Endothelial cell of umbilical vein (primary cell): ENCODE measurements around the gene DDX24. TPM values are rescaled to one million over a fixed set of nuclear protein-coding genes. Genes with fewer than 3 reads are reported as not detected.

Experiments
- BruUV-seq: library from RNA; stranded (reverse); fragments of 400-500 nt; replicated peaks from 2 replicates; lab custom pipeline; 2021; lab: Mats Ljungman, UMichigan
- CTCF ChIA-PET: fragments of 300-600, 350-600 bp; sonication (Branson Sonifier 250); formaldehyde crosslinking; loops from one replicate; lab custom pipeline; 2021; ENCODE audit warnings: antibody characterized with exemption, inconsistent platforms; lab: Charles Lee
- POLR2A ChIA-PET: fragments of 300-600, 350-600 bp; sonication (Branson Sonifier 250); formaldehyde crosslinking; loops from one replicate; lab custom pipeline; 2021; ENCODE audit warnings: antibody characterized with exemption, inconsistent platforms; lab: Charles Lee
- DNase-seq: peaks from one replicate; pipeline ENCODE4 v3.0.0-alpha.2; 2011; ENCODE audit warnings: low read depth, low spot score
- FAIRE-seq: peaks from 2 replicates; lab custom pipeline; 2011; peaks lifted over from hg19 to GRCh38; lab: Jason Lieb, UNC
- H2AFZ ChIP-seq: 2 replicates; pipeline ENCODE4 v1.6.0; 2012; ENCODE audit warnings: low read depth, low read length, control low read depth, inconsistent platforms
- H3K27ac ChIP-seq: 2 replicates; pipeline ENCODE4 v1.5.1; 2011; ENCODE audit warnings: low read depth, mild to moderate bottlenecking, control low read depth, low read length, moderate library complexity; ENCODE audit not compliant: insufficient read depth
- H3K27me3 ChIP-seq, 2 experiments: 2 replicates each; pipeline versions ENCODE4 v1.6.0 to v1.6.1; 2011; ENCODE audit warnings: low read length in 2 of 2, mixed read lengths in 1 of 2; ENCODE audit not compliant: control insufficient read depth in 2 of 2, insufficient read depth in 2 of 2
- H3K36me3 ChIP-seq, 2 experiments: 2 replicates in 1 of 2; 3 replicates in 1 of 2; pipeline ENCODE4 v1.5.1; 2011; ENCODE audit warnings: low read length in 2 of 2, mild to moderate bottlenecking in 1 of 2, moderate library complexity in 1 of 2; ENCODE audit not compliant: control insufficient read depth in 2 of 2, insufficient read depth in 2 of 2; ENCODE audit errors: extremely low read depth in 1 of 2
- H3K4me1 ChIP-seq: 3 replicates; pipeline ENCODE4 v1.5.1; 2011; ENCODE audit warnings: mild to moderate bottlenecking, low read length; ENCODE audit not compliant: control insufficient read depth, insufficient read depth; ENCODE audit errors: extremely low read depth
- H3K4me2 ChIP-seq: 2 replicates; pipeline ENCODE4 v1.6.1; 2011; ENCODE audit warnings: low read length, control low read depth, mixed read lengths; ENCODE audit not compliant: insufficient read depth
- H3K4me3 ChIP-seq, 3 experiments: fragments of 200-600 bp in 1 of 3; sonication (generic), shearing (Covaris generic) in 1 of 3; replicated peaks in 1 of 3; 2 replicates each; pipeline ENCODE4 v1.5.1; 2011 to 2016; ENCODE audit warnings: control low read depth in 3 of 3, low read length in 3 of 3, mild to moderate bottlenecking in 2 of 3, inconsistent platforms in 1 of 3, low read depth in 1 of 3, moderate library complexity in 1 of 3; ENCODE audit not compliant: insufficient read depth in 1 of 3
- H3K79me2 ChIP-seq: 2 replicates; pipeline ENCODE4 v1.6.0; 2012; ENCODE audit warnings: low read length, inconsistent platforms; ENCODE audit not compliant: control insufficient read depth, insufficient read depth
- H3K9ac ChIP-seq: replicated peaks from 2 replicates; pipeline ENCODE3; 2011; ENCODE audit warnings: low read length, control low read depth; ENCODE audit not compliant: insufficient read depth; ENCODE audit errors: extremely low read depth
- H3K9me1 ChIP-seq: replicated peaks from 3 replicates; pipeline ENCODE4 v1.6.0; 2011; ENCODE audit warnings: mild to moderate bottlenecking, low read length; ENCODE audit not compliant: control insufficient read depth, insufficient read depth; ENCODE audit errors: extremely low read depth
- H3K9me3 ChIP-seq: replicated peaks from 2 replicates; pipeline ENCODE4 v1.5.1; 2012; ENCODE audit warnings: low read length, inconsistent platforms; ENCODE audit not compliant: control insufficient read depth, insufficient read depth
- H4K20me1 ChIP-seq: replicated peaks from 2 replicates; pipeline ENCODE3; 2011; ENCODE audit warnings: mild to moderate bottlenecking, low read length; ENCODE audit not compliant: control insufficient read depth, insufficient read depth; ENCODE audit errors: extremely low read depth
- EZH2 ChIP-seq: IDR thresholded peaks from 2 replicates; pipeline ENCODE4 v1.6.1; 2012; ENCODE audit warnings: borderline replicate concordance, low read depth, mild to moderate bottlenecking, moderate library complexity, low read length, inconsistent platforms; ENCODE audit not compliant: severe bottlenecking
- FOS ChIP-seq: IDR thresholded peaks from 2 replicates; pipeline ENCODE4 v1.6.1; 2011; ENCODE audit warnings: mild to moderate bottlenecking, low read length, moderate library complexity, borderline replicate concordance; ENCODE audit not compliant: insufficient read depth
- JUN ChIP-seq: IDR thresholded peaks from 2 replicates; pipeline ENCODE4 v1.6.1; 2011; ENCODE audit warnings: borderline replicate concordance, low read depth; ENCODE audit not compliant: insufficient read length, insufficient read depth
- MYC ChIP-seq: IDR thresholded peaks from one replicate; pipeline ENCODE4 v1.6.1; 2011; ENCODE audit warnings: mild to moderate bottlenecking, low read depth, low read length
- POLR2A ChIP-seq: IDR thresholded peaks from 2 replicates; pipeline ENCODE4 v1.6.1; 2012; ENCODE audit warnings: low read depth, mild to moderate bottlenecking, control low read depth, low read length
- POLR2AphosphoS5 ChIP-seq: IDR thresholded peaks from 2 replicates; pipeline ENCODE4 v1.6.1; 2012; ENCODE audit warnings: low read depth, mild to moderate bottlenecking, control low read depth, low read length, moderate library complexity; ENCODE audit not compliant: insufficient read depth
- dilution Hi-C: fragments of 300-500 bp; cut with MboI; formaldehyde crosslinking; loops from one replicate; pipeline ENCODE4 v1.15.0; 2019; ENCODE audit warnings: low sequenced_read_pairs; ENCODE audit not compliant: extremely low pct_ligation_motif_present
- intact Hi-C: fragments of 100-400 bp; cut with micrococcal nuclease; formaldehyde crosslinking; loops from one replicate; pipeline ENCODE4 v1.10.0; 2022
- polyA plus RNA-seq, 4 experiments: library from polyadenylated mRNA; depleted of rRNA in 3 of 4; stranded (reverse) in 3 of 4; unstranded in 1 of 4; fragments of >200 nt; gene quantifications; 2 replicates each; pipeline versions ENCODE4 v1.2.1 to v1.2.3, GENCODE V29; 2011 to 2012; ENCODE audit warnings: missing spikeins in 1 of 4
- total RNA-seq: library from RNA; stranded (reverse); gene quantifications from 2 replicates; pipeline ENCODE4 v1.2.3, GENCODE V29; 2021
- TF ChIP-seq, protein P1 (sequence below), 2 donors: IDR thresholded peaks; 1 replicate in 1 of 2; 2 replicates in 1 of 2; pipeline ENCODE4 v1.5.1; 2011; ENCODE audit warnings: low read length in 2 of 2, mild to moderate bottlenecking in 2 of 2, moderate library complexity in 2 of 2, control low read depth in 1 of 2, inconsistent platforms in 1 of 2, low read depth in 1 of 2; ENCODE audit not compliant: insufficient read depth in 1 of 2; ENCODE audit errors: extremely low read depth in 1 of 2

The DDX24 gene
- total and polyA plus RNA-seq, 2 donors (not counting 3 experiments of a cell fraction or from before 2014, with no cell fraction given), result 88.3 to 141 TPM

DNA sequence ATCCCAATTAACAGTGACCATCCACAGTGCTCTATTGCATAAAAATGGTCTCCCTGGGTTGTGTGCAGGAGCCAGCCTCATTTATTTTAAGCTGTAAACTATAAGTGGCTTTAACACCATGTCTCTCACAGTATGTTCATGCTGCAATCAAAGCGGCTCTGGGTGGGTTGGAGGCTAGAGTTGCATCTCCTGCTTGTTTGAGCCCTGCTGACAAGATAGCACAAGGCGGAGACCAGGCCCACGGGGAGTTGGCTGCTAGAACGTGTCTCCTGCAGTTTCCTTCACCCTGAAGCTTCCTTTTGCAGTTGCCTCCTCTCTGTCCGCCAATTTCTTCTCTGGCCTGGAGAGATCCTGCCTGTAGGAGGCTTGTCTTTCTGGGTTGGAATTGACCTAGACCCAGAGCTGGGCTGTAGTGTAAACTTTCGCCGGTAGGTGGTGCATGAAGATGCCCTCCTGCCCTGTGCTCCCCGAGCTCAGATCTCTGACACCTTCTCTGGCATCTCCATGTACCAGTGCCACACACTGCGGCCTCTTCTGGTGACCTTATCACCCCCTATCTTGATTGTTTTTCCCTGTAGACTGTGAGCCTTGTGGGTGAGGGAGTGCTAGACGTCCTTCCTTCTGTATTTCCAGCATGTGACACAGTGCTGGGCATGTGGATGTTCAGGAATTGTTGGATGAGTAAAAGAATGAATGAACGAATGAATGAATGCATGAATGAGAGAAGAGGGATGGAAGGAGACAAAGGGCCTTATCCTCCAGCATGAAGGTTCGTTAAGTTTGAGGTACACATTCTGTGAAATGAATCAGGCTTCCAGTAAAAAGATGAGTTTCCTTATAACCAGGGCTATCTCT lies 44.5 kb downstream of the DDX24 start:
- no TSS peak for BruUV-seq
- TF ChIP-seq, protein P1, sequence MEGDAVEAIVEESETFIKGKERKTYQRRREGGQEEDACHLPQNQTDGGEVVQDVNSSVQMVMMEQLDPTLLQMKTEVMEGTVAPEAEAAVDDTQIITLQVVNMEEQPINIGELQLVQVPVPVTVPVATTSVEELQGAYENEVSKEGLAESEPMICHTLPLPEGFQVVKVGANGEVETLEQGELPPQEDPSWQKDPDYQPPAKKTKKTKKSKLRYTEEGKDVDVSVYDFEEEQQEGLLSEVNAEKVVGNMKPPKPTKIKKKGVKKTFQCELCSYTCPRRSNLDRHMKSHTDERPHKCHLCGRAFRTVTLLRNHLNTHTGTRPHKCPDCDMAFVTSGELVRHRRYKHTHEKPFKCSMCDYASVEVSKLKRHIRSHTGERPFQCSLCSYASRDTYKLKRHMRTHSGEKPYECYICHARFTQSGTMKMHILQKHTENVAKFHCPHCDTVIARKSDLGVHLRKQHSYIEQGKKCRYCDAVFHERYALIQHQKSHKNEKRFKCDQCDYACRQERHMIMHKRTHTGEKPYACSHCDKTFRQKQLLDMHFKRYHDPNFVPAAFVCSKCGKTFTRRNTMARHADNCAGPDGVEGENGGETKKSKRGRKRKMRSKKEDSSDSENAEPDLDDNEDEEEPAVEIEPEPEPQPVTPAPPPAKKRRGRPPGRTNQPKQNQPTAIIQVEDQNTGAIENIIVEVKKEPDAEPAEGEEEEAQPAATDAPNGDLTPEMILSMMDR (IDR thresholded peaks at IDR 0.05; ENCODE audit: extremely low read depth in 1 of 2, insufficient read depth in 1 of 2, low read depth in 1 of 2, low read length in 2 of 2), result peak; percentile 83 to 87
- no peak for TF ChIP-seq POLR2A
- no peaks in the 10 kb centered on the region for H3K36me3 ChIP-seq
- H3K4me1 ChIP-seq, result no peaks in the 10 kb centered on the region
- intact Hi-C loops, result loop anchor here (1.0 kb wide), 3 partner anchors 96 to 144 kb away; no protein-coding TSS in a partner anchor
- POLR2A ChIA-PET, result no interaction called here
- H3K9ac ChIP-seq, result no peak overlapping the region
- DNase-seq (peak; percentile 69), FAIRE-seq (peak; percentile 82)
- dilution Hi-C loops, result no loop called here
- CTCF ChIA-PET, result interaction anchor here (0.6 to 10.5 kb wide), 29 partner anchors 9 to 450 kb away, joined by 3 to 347 read pairs (median 7); partner anchors contain the start of genes DDX24, IFI27L1, IFI27L2 and OTUB2
- no peaks in the 10 kb centered on the region for H4K20me1 ChIP-seq
- no peaks in the 10 kb centered on the region for H3K9me1 ChIP-seq
- no peak overlapping the region for H3K4me2 ChIP-seq
- no peak overlapping the region for H3K4me3 ChIP-seq
- no peak overlapping the region for H3K27ac ChIP-seq
- no peaks in the 10 kb centered on the region for H3K79me2 ChIP-seq
- H3K27me3 ChIP-seq, result no peaks in the 10 kb centered on the region
- no peaks in the 10 kb centered on the region for H3K9me3 ChIP-seq
- H2AFZ ChIP-seq, result no peak overlapping the region

DNA sequence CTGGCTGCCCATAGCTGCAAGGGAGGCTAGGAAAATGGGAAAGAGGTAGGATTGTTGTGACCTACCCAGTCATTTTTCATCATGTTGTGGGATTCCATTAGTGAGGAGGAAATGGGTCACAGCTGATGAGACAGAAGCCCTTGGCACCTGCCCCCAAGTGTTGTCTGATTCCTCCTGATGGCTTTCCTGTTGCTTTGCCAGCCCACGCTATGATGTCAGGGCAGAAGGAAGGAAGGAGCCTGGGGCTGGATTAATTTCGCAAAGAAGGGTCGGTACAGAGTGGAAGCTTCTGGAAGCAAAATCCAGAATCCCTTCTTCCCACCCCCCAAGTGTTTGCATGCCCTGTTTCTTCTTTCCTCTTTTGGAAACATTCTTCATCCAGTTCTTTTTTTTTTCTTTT lies 46.1 kb downstream of the DDX24 start:
- FAIRE-seq (no peak), DNase-seq (no peak)
- Histone ChIP-seq H2AFZ (no peak overlapping the region), H3K27ac (no peak overlapping the region), H3K79me2 (no peaks in the 10 kb centered on the region), H3K4me3 (no peak overlapping the region), H3K4me2 (no peak overlapping the region), H4K20me1 (no peaks in the 10 kb centered on the region), H3K36me3 (no peaks in the 10 kb centered on the region), H3K4me1 (no peaks in the 10 kb centered on the region), H3K9me3 (no peaks in the 10 kb centered on the region), H3K9ac (no peak overlapping the region), H3K9me1 (no peaks in the 10 kb centered on the region), H3K27me3 (no peaks in the 10 kb centered on the region)
- intact Hi-C loops (no loop called here), dilution Hi-C loops (no loop called here)
- TF ChIP-seq, protein P1 (IDR thresholded peaks at IDR 0.05; ENCODE audit: extremely low read depth in 1 of 2, insufficient read depth in 1 of 2, low read depth in 1 of 2, low read length in 2 of 2), result no peak
- TF ChIP-seq JUN (no peak), FOS (no peak), POLR2AphosphoS5 (no peak), MYC (no peak), EZH2 (no peak)
- BruUV-seq, result no TSS peak
- ChIA-PET POLR2A (no interaction called here), CTCF (interaction anchor here (0.7 to 10.5 kb wide), 13 partner anchors 9 to 145 kb away, joined by 3 to 347 read pairs (median 8); partner anchors contain the start of genes DDX24, IFI27L1, IFI27L2 and PPP4R4)
